T-cell (primary cell): ENCODE data around the gene DCST1. TPM values are rescaled to one million over a fixed set of nuclear protein-coding genes. Genes with fewer than 3 reads are reported as not detected.

ENCODE experiments used
- ATAC-seq, 4 experiments: fragments of 200-7000 bp in 3 of 4; fragments of 150-1000 bp in 1 of 4; cut with Tn5 transposase; replicated peaks in 1 of 4; 1 replicate in 3 of 4; 2 replicates in 1 of 4; pipeline ENCODE4 v1.10.0; 2021; ENCODE audit warnings: moderate library complexity in 3 of 4, mild to moderate bottlenecking in 2 of 4, moderate number of reproducible peaks in 1 of 4
- CTCF ChIA-PET, 2 donors: fragments of 300-600 bp; sonication (Branson Sonifier 250); formaldehyde crosslinking; loops; one replicate each; lab custom pipeline; 2022; ENCODE audit warnings: antibody characterized with exemption in 2 of 2; lab: Charles Lee
- POLR2A ChIA-PET, 2 donors: fragments of 300-600 bp; sonication (Branson Sonifier 250); formaldehyde crosslinking; loops; one replicate each; lab custom pipeline; 2022; ENCODE audit warnings: antibody characterized with exemption in 2 of 2; lab: Charles Lee
- DNase-seq, 35 experiments: peaks; one replicate each; pipeline versions ENCODE4 v3.0.0 to v3.0.0-alpha.2; 2013 to 2023
- H3K27ac ChIP-seq: one replicate; pipeline ENCODE4 v1.5.1; 2013; ENCODE audit warnings: low read length
- H3K27me3 ChIP-seq, 2 experiments: replicated peaks in 1 of 2; 1 replicate in 1 of 2; 2 replicates in 1 of 2; pipeline versions ENCODE4 v1.6.1 to v1.7.0; 2013; ENCODE audit warnings: low read length in 1 of 2, mixed read lengths in 1 of 2; ENCODE audit not compliant: control insufficient read depth in 2 of 2, insufficient read depth in 2 of 2; ENCODE audit errors: extremely low read depth in 1 of 2
- H3K36me3 ChIP-seq, 2 donors: 1 replicate in 1 of 2; 2 replicates in 1 of 2; pipeline versions ENCODE4 v1.6.1 to v1.7.0; 2013; ENCODE audit warnings: low read length in 1 of 2; ENCODE audit not compliant: control insufficient read depth in 2 of 2, insufficient read depth in 1 of 2; ENCODE audit errors: extremely low read depth in 1 of 2
- H3K4me1 ChIP-seq, 2 experiments: 1 replicate in 1 of 2; 2 replicates in 1 of 2; pipeline versions ENCODE4 v1.6.1 to v1.7.0; 2013; ENCODE audit warnings: low read length in 2 of 2, mixed read lengths in 1 of 2; ENCODE audit not compliant: insufficient read depth in 2 of 2, control insufficient read depth in 1 of 2; ENCODE audit errors: extremely low read depth in 1 of 2
- H3K4me3 ChIP-seq, 2 donors: 1 replicate in 1 of 2; 2 replicates in 1 of 2; pipeline versions ENCODE4 v1.5.1 to v1.7.0; 2013; ENCODE audit warnings: mild to moderate bottlenecking in 2 of 2, low read length in 1 of 2, moderate library complexity in 1 of 2; ENCODE audit not compliant: control insufficient read depth in 1 of 2; ENCODE audit errors: extremely low read depth in 1 of 2
- H3K9me3 ChIP-seq: 2 replicates; pipeline ENCODE4 v1.7.0; 2013
- H3K27ac Mint-ChIP-seq, 2 donors: one replicate each; pipeline ENCODE4 v1.8.0; 2020 to 2021; ENCODE audit warnings: mild to moderate bottlenecking in 2 of 2, mixed read lengths in 2 of 2
- H3K27me3 Mint-ChIP-seq, 2 donors: one replicate each; pipeline ENCODE4 v1.8.0; 2021 to 2022; ENCODE audit warnings: mixed read lengths in 2 of 2
- H3K36me3 Mint-ChIP-seq: one replicate; pipeline ENCODE4 v1.8.0; 2021; ENCODE audit warnings: mixed read lengths
- H3K4me1 Mint-ChIP-seq, 3 donors: one replicate each; pipeline ENCODE4 v1.8.0; 2020 to 2022; ENCODE audit warnings: mixed read lengths in 3 of 3, mild to moderate bottlenecking in 1 of 3
- H3K4me3 Mint-ChIP-seq, 3 donors: one replicate each; pipeline ENCODE4 v1.8.0; 2020 to 2022; ENCODE audit warnings: mild to moderate bottlenecking in 3 of 3, mixed read lengths in 3 of 3, moderate library complexity in 3 of 3
- H3K9me3 Mint-ChIP-seq, 3 donors: one replicate each; pipeline ENCODE4 v1.8.0; 2020 to 2022; ENCODE audit warnings: mixed read lengths in 3 of 3
- WGBS: methylation state at CpG from one replicate; pipeline ENCODE4 v1.1.5; 2013; ENCODE audit warnings: missing lambda C conversion rate; ENCODE audit not compliant: insufficient coverage; 5-methylcytosine and 5-hydroxymethylcytosine counted together
- total RNA-seq, 35 experiments: library from RNA in 6 of 35; stranded (reverse) in 6 of 35; fragments of 120-200 nt in 1 of 35; gene quantifications; one replicate each; pipeline versions ENCODE4 v1.2.1 to v1.2.4 and lab custom pipeline; 2013 to 2026

DCST1 gene
- total RNA-seq, 5 donors from 2014 or later (not counting 1 experiment from before 2014, with no cell fraction given): 0.30 to 0.58 (median 0.54) TPM; not detected in 2

- H3K27ac Mint-ChIP-seq: peak overlapping the region; percentile 98
- Histone ChIP-seq H3K4me1 (peaks cover 29 to 91% of the 10 kb centered on the region in 2 experiments), H3K9me3 (no peaks in the 10 kb centered on the region), H3K36me3 (no peaks in the 10 kb centered on the region), H3K4me3 (peak overlapping the region; percentile 92 to 97), H3K27ac (peak overlapping the region; percentile 80), H3K27me3 (no peaks in the 10 kb centered on the region)
- no peaks in the 10 kb centered on the region for H3K9me3 Mint-ChIP-seq
- no peak for ATAC-seq
- 0% methylated on average over 13 of the region's 37 CpGs for WGBS
- peak overlapping the region; percentile 89 to 95 (median 91) for H3K4me3 Mint-ChIP-seq
- no peaks in the 10 kb centered on the region for H3K36me3 Mint-ChIP-seq
- ChIA-PET POLR2A (interaction anchor here in 1 of 2 donors (0.5 kb wide), 1 partner anchor 10 kb away, joined by 13 read pairs; no protein-coding TSS in a partner anchor), CTCF (interaction anchor here in 1 of 2 donors (1.3 kb wide), 1 partner anchor 14 kb away, joined by 3 read pairs; no protein-coding TSS in a partner anchor)
- H3K27me3 Mint-ChIP-seq: no peaks in the 10 kb centered on the region
- DNase-seq: peak in 1 of 35 experiments; percentile 22
- peaks cover 56 to 60% (median 58%) of the 10 kb centered on the region in 3 donors for H3K4me1 Mint-ChIP-seq
These were observed 30.3 kb upstream of the DCST1 start for GRCh38 chr1:155003227-155003765.

- no peaks in the 10 kb centered on the region for H3K36me3 Mint-ChIP-seq
- peak overlapping the region; percentile 89 to 95 (median 91) for H3K4me3 Mint-ChIP-seq
- no peaks in the 10 kb centered on the region for H3K9me3 ChIP-seq
- ATAC-seq: no peak
- no peak for DNase-seq
- no peaks in the 10 kb centered on the region for H3K36me3 ChIP-seq
- H3K9me3 Mint-ChIP-seq: no peaks in the 10 kb centered on the region
- H3K27ac Mint-ChIP-seq: peak overlapping the region; percentile 98
- peaks cover 27 to 91% of the 10 kb centered on the region in 2 experiments for H3K4me1 ChIP-seq
- H3K4me3 ChIP-seq: peak overlapping the region; percentile 92 to 97
- peak overlapping the region; percentile 80 for H3K27ac ChIP-seq
- H3K4me1 Mint-ChIP-seq: peaks cover 57 to 60% (median 58%) of the 10 kb centered on the region in 3 donors
- 0% methylated on average over 6 of the region's 34 CpGs for WGBS
- ChIA-PET POLR2A (interaction anchor here in 1 of 2 donors (0.5 kb wide), 1 partner anchor 9 kb away, joined by 13 read pairs; no protein-coding TSS in a partner anchor), CTCF (no interaction called here)
- H3K27me3 ChIP-seq: no peaks in the 10 kb centered on the region
- no peaks in the 10 kb centered on the region for H3K27me3 Mint-ChIP-seq
These were observed 29.8 kb upstream of the DCST1 start for GRCh38 chr1:155003766-155004351.

DNA sequence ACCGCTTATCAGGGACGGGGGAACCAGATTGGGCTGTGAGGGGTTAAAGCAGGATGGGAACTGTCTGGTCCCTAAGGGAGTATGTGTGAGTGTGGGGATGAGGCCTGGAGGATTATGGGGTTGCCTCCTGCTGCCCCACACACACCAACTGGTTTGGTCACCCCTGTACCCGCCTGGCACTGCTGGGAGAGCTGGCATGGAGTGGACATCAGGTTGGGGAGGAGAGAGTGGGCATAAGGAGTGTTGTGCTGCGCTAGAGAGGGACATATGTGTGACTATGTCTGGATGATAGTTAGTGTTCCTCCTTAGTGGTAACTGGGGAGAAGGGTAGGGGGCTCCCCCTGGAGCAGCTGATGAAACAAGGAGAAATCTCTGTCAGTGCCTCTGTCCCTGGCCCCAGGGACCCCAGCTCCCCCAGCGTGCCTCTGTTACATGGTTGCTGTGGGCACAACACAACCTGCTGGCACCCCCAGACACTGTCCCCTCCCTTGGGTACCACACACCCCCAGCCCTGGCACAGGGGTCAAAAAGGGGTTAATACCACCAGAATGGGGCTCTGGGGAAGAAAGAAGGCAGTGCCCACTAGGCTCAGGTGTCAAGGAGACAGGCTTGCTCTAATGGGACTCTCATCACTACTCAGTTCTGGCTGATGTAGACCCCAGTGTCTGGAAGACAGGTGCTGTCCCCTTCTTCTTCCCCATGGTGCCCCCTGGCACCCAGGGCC lies 29.1 kb upstream of the DCST1 start:
- peaks cover 24 to 90% of the 10 kb centered on the region in 2 experiments for H3K4me1 ChIP-seq
- no peaks in the 10 kb centered on the region for H3K36me3 Mint-ChIP-seq
- peak overlapping the region; percentile 80 for H3K27ac ChIP-seq
- DNase-seq (no peak), ATAC-seq (no peak)
- ChIA-PET CTCF (no interaction called here), POLR2A (interaction anchor here in 1 of 2 donors (0.7 kb wide), 1 partner anchor 31 kb away, joined by 13 read pairs; no protein-coding TSS in a partner anchor)
- H3K9me3 Mint-ChIP-seq: no peaks in the 10 kb centered on the region
- H3K27me3 Mint-ChIP-seq: no peaks in the 10 kb centered on the region
- H3K4me1 Mint-ChIP-seq: peaks cover 57 to 61% (median 58%) of the 10 kb centered on the region in 3 donors
- H3K27me3 ChIP-seq: no peaks in the 10 kb centered on the region
- no peaks in the 10 kb centered on the region for H3K9me3 ChIP-seq
- 50% methylated on average over 1 of the region's 5 CpGs for WGBS
- H3K27ac Mint-ChIP-seq: peak overlapping the region; percentile 95 to 97
- no peaks in the 10 kb centered on the region for H3K36me3 ChIP-seq
- peak overlapping the region; percentile 78 to 89 (median 81) for H3K4me3 Mint-ChIP-seq
- H3K4me3 ChIP-seq: peak overlapping the region; percentile 66 to 97

- ATAC-seq (no peak), DNase-seq (peak in 3 of 35 experiments; percentile 34 to 40 (median 36))
- H3K36me3 ChIP-seq: no peaks in the 10 kb centered on the region
- no peaks in the 10 kb centered on the region for H3K9me3 ChIP-seq
- H3K27ac ChIP-seq: peak overlapping the region; percentile 80
- H3K27me3 Mint-ChIP-seq: no peaks in the 10 kb centered on the region
- H3K9me3 Mint-ChIP-seq: no peaks in the 10 kb centered on the region
- peak overlapping the region; percentile 39 to 89 (median 81) for H3K4me3 Mint-ChIP-seq
- peaks cover 58 to 62% (median 59%) of the 10 kb centered on the region in 3 donors for H3K4me1 Mint-ChIP-seq
- H3K4me3 ChIP-seq: peak overlapping the region; percentile 66 to 97
- 58% methylated on average over 3 of the region's 17 CpGs for WGBS
- no peaks in the 10 kb centered on the region for H3K27me3 ChIP-seq
- ChIA-PET POLR2A (interaction anchor here in 1 of 2 donors (0.7 kb wide), 1 partner anchor 31 kb away, joined by 13 read pairs; no protein-coding TSS in a partner anchor), CTCF (no interaction called here)
- H3K36me3 Mint-ChIP-seq: no peaks in the 10 kb centered on the region
- peaks cover 24 to 90% of the 10 kb centered on the region in 2 experiments for H3K4me1 ChIP-seq
- peak overlapping the region; percentile 95 to 97 for H3K27ac Mint-ChIP-seq
These were observed 28.3 kb upstream of the DCST1 start for GRCh38 chr1:155005076-155006011.

GRCh38 chr1:155006601-155007101 lies 27.0 kb upstream of the DCST1 start:
- Mint-ChIP-seq H3K36me3 (no peaks in the 10 kb centered on the region), H3K27me3 (no peaks in the 10 kb centered on the region), H3K4me1 (peaks cover 64 to 73% (median 68%) of the 10 kb centered on the region in 3 donors), H3K27ac (peak overlapping the region; percentile 94 to 97), H3K9me3 (no peaks in the 10 kb centered on the region), H3K4me3 (peak overlapping the region; percentile 17 to 89 (median 35))
- Histone ChIP-seq H3K27me3 (no peaks in the 10 kb centered on the region), H3K9me3 (no peaks in the 10 kb centered on the region), H3K36me3 (no peaks in the 10 kb centered on the region), H3K27ac (peak overlapping the region; percentile 78), H3K4me1 (peaks cover 29 to 91% of the 10 kb centered on the region in 2 experiments), H3K4me3 (no peak overlapping the region)
- ChIA-PET POLR2A (interaction anchor here in 1 of 2 donors (0.6 kb wide), 1 partner anchor 799 kb away, joined by 3 read pairs; no protein-coding TSS in a partner anchor), CTCF (interaction anchor here (0.5 to 1.1 kb wide), 7 partner anchors 9 to 451 kb away, joined by 3 to 10 read pairs (median 6); no protein-coding TSS in a partner anchor)
- 0% methylated on average over 2 of the region's 2 CpGs for WGBS
- peak; percentile 18 to 53 (median 24) for ATAC-seq
- DNase-seq: peak in 6 of 35 experiments; percentile 40 to 72 (median 46)
